ENCODE results near the gene PLCE1. TPM values are rescaled to one million over a fixed set of nuclear protein-coding genes. Genes with fewer than 3 reads are reported as not detected.

The PLCE1 gene
- polyA plus RNA-seq, 1 experiment: 3.3 TPM

DNA sequence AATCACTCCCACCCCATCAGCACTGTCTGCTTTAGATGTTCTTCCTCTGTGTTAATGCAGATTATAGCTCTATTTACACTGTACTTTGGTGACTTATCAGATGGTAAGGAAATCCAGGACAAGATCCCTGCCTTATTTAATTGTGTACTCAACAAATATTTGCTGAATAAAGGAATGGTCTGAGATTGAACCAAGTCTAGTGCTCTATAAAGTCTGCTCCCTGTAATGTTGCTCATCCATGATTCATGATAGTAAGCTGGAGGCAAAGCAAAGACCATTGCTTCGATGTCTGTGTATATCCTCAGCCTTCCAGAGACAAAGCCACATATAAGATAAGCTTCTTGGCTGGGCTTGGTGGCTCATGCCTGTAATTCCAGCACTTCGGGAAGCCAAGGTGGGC, 33.5 kb downstream of the PLCE1 start:
- TF ChIP-seq, protein P1, sequence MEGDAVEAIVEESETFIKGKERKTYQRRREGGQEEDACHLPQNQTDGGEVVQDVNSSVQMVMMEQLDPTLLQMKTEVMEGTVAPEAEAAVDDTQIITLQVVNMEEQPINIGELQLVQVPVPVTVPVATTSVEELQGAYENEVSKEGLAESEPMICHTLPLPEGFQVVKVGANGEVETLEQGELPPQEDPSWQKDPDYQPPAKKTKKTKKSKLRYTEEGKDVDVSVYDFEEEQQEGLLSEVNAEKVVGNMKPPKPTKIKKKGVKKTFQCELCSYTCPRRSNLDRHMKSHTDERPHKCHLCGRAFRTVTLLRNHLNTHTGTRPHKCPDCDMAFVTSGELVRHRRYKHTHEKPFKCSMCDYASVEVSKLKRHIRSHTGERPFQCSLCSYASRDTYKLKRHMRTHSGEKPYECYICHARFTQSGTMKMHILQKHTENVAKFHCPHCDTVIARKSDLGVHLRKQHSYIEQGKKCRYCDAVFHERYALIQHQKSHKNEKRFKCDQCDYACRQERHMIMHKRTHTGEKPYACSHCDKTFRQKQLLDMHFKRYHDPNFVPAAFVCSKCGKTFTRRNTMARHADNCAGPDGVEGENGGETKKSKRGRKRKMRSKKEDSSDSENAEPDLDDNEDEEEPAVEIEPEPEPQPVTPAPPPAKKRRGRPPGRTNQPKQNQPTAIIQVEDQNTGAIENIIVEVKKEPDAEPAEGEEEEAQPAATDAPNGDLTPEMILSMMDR (IDR thresholded peaks at IDR 0.05; ENCODE audit: insufficient read depth, low read depth, low read length): no peak
- Histone ChIP-seq H3K4me3 (ENCODE audit: low read depth, low read length) (no peak overlapping the region), H3K36me3 (ENCODE audit: control insufficient read depth, insufficient read depth, low read length) (no peaks in the 10 kb centered on the region), H3K27me3 (ENCODE audit: control insufficient read depth, insufficient read depth, low read length) (no peaks in the 10 kb centered on the region)
- ChIA-PET CTCF (interaction anchor here (1.6 to 2.2 kb wide), 2 partner anchors 16 to 17 kb away, joined by 4 to 6 read pairs; no protein-coding TSS in a partner anchor), POLR2A (no interaction called here)
- DNase-seq (ENCODE audit: low read depth): no peak

DNA sequence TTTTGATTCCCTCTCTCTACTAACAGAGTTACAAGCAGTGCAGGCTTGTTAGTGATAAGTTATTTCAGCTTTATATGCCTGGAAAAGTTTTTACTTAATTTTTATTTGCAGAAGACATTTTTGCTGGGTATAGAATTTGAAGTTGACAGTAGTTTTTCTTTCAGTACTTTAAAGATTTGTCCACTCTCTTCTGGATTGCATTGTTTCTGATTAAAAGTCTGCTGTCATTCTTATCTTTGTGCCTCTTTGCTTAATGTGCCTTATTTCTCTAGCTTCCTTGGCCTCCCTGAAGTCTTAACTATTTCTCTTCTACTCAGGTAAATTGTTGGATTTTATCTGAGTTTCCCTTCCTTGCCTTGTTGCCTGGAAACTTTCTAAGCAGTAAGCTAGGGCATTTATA, 36.2 kb downstream of the PLCE1 start:
- Histone ChIP-seq H3K4me3 (ENCODE audit: low read depth, low read length) (no peak overlapping the region), H3K36me3 (ENCODE audit: control insufficient read depth, insufficient read depth, low read length) (no peaks in the 10 kb centered on the region), H3K27me3 (ENCODE audit: control insufficient read depth, insufficient read depth, low read length) (no peaks in the 10 kb centered on the region)
- DNase-seq (ENCODE audit: low read depth): no peak
- POLR2A ChIA-PET: no interaction called here
- TF ChIP-seq, protein P1 (IDR thresholded peaks at IDR 0.05; ENCODE audit: insufficient read depth, low read depth, low read length): no peak
- CTCF ChIA-PET: interaction anchor here (1.1 kb wide), 2 partner anchors 11 to 12 kb away, joined by 3 read pairs; no protein-coding TSS in a partner anchor

DNA sequence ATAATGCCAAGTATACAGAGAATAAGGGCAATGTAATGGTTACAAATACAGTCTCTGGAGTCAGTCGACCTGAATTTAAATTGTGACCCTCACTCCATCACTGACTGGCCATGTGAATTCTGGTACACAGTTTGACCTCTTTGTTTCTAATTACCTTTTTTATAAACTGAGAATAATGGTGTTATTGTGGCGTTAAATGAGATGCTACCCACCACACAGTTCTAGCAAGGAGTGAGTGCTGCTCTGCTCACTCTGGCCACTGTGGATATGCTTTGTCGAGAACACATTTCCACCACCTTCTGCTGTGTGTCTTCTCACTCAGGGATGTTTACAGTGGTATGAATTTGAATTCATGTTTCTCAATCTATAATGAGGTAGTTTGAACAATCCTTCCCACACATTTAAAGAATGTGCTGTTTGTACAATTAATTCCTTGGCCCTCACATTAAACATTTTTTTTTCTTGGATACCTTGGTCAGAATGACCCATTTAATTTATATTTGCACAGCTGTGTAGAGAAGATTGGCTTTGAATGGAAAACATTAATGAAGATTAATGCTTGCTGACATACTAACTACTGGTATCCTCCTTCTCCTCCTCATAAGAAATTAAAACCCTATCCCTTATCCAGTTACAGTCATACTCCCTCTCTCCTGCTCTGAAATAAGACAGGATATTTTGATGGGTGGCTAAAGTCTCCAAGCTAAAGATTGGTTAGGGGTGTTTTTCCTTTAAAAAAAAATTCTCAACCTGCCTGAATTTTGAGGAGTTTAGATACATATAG, 42.4 kb downstream of the PLCE1 start:
- Histone ChIP-seq H3K4me3 (ENCODE audit: low read depth, low read length) (no peak overlapping the region), H3K36me3 (ENCODE audit: control insufficient read depth, insufficient read depth, low read length) (no peaks in the 10 kb centered on the region), H3K27me3 (ENCODE audit: control insufficient read depth, insufficient read depth, low read length) (no peaks in the 10 kb centered on the region)
- no peak for DNase-seq (ENCODE audit: low read depth)
- CTCF ChIA-PET: interaction anchor here (0.5 to 1.3 kb wide), 3 partner anchors 10 to 226 kb away, joined by 3 to 6 read pairs (median 3); no protein-coding TSS in a partner anchor
- POLR2A ChIA-PET: no interaction called here
- TF ChIP-seq, protein P1 (IDR thresholded peaks at IDR 0.05; ENCODE audit: insufficient read depth, low read depth, low read length): no peak

DNA sequence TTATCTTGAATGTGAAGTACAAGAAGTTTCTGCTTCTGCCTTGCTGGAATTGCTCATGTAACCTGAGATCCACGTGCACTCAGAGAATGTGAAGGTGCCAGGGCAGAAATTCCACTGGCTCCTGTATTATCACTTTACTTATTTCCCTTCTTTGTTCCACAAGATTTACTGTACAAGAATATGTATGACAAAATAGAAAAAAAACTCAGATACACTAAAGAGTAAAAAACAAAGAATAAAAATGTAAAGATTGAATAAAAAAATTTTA, 43.0 kb downstream of the PLCE1 start:
- TF ChIP-seq, protein P1 (IDR thresholded peaks at IDR 0.05; ENCODE audit: insufficient read depth, low read depth, low read length): no peak
- DNase-seq (ENCODE audit: low read depth): no peak
- CTCF ChIA-PET: interaction anchor here (0.5 to 1.3 kb wide), 3 partner anchors 11 to 226 kb away, joined by 3 to 6 read pairs (median 3); no protein-coding TSS in a partner anchor
- H3K27me3 ChIP-seq (ENCODE audit: control insufficient read depth, insufficient read depth, low read length): no peaks in the 10 kb centered on the region
- POLR2A ChIA-PET: no interaction called here
- H3K4me3 ChIP-seq (ENCODE audit: low read depth, low read length): no peak overlapping the region
- no peaks in the 10 kb centered on the region for H3K36me3 ChIP-seq (ENCODE audit: control insufficient read depth, insufficient read depth, low read length)

DNA sequence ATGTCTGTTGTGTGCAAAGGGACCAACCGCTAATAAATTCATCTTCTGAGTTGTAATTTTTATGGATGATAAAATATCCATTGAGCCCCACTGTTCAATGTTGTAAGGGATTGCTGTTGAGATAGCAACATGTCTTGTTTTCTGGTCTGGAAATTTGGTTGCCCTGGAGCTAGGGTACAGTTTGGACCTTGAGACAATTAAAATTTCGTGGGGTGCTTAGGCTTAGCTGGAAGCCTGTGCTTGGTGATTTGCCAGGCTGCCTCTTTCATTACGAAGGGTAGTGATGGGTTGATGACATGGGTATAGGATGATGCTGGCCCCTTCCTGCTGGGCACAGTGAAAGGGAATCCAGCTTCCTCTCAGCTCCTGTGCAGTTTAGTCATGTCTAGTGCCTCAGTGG, 43.6 kb downstream of the PLCE1 start:
- TF ChIP-seq, protein P1 (IDR thresholded peaks at IDR 0.05; ENCODE audit: insufficient read depth, low read depth, low read length): no peak
- Histone ChIP-seq H3K4me3 (ENCODE audit: low read depth, low read length) (no peak overlapping the region), H3K36me3 (ENCODE audit: control insufficient read depth, insufficient read depth, low read length) (no peaks in the 10 kb centered on the region), H3K27me3 (ENCODE audit: control insufficient read depth, insufficient read depth, low read length) (no peaks in the 10 kb centered on the region)
- no peak for DNase-seq (ENCODE audit: low read depth)
- ChIA-PET POLR2A (no interaction called here), CTCF (no interaction called here)
